Hematopoietic multipotent progenitor cell treated with erythropoietin and hydrocortisone succinate and interleukin-3 and kit ligand, for 4 days (in vitro differentiated cells): Measurements from ENCODE around the gene NMS.
A peak's percentile ranks its signal among the peaks of the same experiment; 100 is the strongest.

Experiments
- DNase-seq: peaks from one replicate; pipeline ENCODE4 v3.0.0-alpha.2; 2015

The NMS gene

DNA sequence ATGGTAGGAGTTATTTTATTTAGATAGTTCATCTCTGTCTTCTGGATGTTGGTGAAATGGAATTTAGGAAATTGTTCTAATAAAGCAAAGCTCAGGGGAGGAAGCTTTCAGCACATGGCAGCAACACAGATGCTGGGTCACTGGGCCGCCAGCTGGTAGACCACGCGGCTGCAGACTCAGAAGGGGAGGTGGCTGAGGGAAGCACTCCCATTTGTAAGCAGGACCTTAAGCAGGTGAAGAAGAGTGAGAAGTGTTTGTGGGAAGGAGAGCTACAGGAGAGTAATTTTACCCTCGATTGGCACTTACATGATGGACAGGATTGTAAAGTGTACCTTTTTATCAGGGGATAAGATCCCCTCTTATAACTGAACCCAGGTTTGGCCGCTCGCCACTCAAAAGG lies 24.4 kb downstream of the NMS start:
- DNase-seq = no peak

- no peak for DNase-seq
Observed at GRCh38 chr2:100502782-100503181, 32.5 kb downstream of the NMS start.

DNA sequence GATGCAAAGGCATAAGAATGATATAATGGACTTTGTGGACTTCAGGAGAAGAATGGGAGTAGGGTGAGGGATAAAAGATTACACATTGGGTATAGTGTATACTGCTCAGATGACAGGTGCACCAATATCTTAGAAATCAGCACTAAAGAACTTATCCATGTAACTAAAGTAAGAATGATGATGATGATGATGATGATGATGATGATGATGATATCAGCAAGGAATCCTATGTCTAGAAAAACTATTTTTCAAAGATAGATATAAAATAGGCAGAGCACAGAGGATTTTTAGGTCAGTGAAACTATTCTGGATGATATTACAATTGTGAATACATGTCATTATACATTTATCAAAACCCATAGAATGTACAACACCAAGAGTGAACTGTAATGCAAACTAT lies 34.3 kb downstream of the NMS start:
- no peak for DNase-seq

DNA sequence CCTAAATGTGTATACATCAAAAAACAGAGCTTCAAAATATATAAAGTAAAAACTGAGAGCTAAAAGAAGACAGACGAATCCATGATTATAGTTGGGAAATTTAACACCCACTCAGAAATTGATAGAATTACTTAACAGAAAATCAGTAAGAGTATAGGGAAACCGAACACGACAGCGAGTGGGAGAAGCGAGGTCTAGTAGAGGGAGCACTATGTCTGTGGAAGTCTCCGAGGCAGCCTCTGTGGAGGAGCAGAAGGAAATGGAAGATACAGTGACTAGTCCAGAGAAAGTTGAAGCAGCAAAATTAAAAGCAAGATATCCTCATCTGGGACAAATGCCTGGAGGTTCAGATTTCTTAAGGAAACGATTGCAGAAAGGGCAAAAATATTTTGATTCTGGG lies 38.8 kb downstream of the NMS start:
- DNase-seq = no peak

DNA sequence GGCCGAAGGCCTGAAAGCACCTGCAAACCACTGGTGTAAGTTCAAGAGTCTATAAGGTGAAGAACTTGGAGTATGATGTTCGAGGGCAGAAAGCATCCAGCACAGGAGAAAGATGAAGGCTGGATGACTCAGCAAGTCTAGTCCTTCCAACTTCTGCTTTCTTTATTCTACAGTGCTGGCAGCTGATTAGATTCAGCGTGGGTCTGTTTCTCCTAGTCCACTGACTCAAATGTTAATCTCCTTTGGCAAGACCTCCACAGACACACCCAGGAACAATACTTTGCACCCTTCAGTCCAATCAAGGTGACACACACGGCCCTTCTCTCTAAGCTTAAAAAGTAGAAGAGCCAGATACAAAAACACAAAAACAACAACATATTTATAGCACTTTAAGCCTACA lies 43.4 kb downstream of the NMS start:
- peak; percentile 95 for DNase-seq

DNA sequence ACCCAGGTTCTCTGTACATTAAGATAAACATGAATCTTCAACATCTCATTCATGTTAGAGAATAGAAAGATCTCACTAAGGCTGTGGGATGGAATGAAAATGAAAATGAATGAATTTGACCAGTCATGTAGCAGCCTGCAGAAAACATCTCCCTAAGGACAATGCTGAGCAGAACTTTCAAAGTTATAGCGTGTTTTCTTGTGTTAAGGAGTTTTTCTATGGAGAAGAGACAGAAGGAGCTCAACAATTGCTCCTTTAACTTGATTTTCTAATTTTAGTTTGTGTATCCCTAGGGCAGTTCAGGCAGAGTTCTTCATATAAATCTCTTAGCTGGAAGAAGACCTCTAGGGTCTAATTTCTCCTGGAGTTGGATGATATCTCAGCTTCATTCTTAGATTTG lies 47.3 kb downstream of the NMS start:
- no peak for DNase-seq

DNA sequence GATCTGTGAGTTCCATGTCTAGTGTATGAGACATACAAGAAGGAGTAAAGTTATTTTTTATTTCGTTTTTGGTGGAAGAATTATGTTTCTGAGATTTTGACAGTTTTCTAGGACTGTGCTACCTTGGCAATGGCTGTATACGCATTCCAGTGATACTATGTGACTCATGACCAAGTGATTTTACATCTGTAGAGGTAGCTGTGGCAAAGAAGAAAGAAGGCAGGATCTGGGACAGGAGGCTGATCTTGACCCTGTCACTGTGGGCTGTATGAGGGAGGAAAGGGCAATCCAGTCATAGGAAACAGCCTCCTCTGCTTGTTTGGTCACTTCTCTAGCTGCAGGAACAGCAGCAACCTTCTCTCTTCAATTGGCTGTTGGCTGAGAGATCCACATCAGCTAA lies 48.5 kb downstream of the NMS start:
- DNase-seq = no peak

- DNase-seq = no peak
Observed at GRCh38 chr2:100520224-100520623, 49.9 kb downstream of the NMS start.

DNA sequence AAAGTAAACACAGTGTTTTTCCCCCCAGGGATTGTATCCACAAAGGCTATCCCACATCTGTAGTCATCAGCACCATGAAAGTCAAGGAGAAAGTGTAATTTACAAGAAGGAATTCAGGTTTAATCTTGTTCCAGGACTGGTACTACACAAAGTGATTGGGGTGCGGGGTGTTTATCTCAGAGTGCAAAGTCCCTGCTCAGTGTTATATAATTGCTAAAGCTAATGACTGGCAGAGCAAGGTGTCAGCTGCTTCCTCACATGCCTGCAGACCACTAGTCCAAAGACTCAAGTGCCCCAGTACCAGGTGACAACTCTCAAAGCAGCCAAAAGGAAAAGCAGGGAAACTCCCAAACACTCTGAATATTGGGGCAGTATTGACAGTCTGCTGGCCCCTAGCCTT lies 52.1 kb downstream of the NMS start:
- DNase-seq = no peak

GRCh38 chr2:100524331-100524730 lies 54.0 kb downstream of the NMS start:
- no peak for DNase-seq

DNA sequence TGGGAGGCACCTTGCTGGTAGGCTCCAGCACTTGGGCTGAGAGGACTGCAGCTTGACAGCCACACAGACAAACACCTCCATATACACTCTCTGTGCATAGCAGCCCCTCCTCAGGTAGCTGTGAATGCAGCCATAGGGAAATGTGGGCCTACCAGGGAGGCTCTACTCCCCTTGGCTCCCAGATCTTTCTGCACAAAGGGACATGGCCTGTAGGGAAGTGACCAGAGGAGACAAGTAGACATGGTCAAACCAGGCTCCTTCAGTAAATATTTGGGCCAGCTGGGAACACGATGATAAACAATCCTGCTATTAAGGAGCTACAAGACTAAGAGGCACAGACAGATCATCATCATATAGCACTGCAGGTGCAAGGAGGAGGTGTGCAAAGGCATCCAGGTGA lies 56.6 kb downstream of the NMS start:
- DNase-seq = no peak

GRCh38 chr2:100527440-100528015 lies 57.2 kb downstream of the NMS start:
- DNase-seq = peak; percentile 36

- DNase-seq = no peak
Observed at GRCh38 chr2:100529176-100529575, 58.9 kb downstream of the NMS start.

GRCh38 chr2:100529900-100530299 lies 59.6 kb downstream of the NMS start:
- no peak for DNase-seq
